ENCODE measurements around the gene ATXN3.

The ATXN3 gene

DNA sequence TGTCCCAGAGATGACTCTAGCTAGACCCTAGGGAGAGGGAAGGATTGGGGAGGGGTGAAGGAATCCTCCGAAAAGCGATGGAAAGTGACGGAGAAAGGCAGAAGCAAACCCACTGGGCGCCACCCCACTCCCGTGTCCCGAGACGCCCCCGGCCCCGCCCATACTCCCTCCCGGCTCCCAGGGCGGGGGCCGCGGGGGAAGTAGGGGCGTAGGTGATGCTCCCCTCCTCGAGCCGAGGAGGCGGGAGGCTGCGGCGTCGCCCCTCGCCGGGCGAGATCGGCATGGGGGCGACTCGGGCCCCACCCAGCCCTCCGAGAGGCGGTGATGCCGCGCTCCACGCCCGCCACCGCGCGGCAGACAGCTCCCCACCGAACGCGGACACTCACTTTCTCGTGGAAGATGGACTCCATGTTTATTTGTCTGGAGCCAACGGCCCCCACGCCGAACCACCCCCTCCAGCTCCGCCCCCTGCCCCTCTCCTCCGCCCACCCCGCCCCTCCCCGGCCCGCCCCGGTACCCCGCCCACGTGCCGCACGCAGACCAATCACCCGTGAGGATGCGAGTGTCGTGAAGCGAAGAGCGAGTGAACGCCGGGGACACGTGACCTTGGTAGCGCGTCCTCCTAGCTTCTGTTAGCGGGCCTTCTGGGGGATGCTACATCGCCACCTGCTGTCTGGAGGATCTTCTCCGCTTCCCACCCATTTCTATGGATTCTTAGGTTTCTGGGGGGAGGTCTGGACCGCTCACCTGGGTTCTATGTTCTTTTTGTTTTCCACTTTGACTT is at the start of gene ATXN3:
TSS of gene ATXN3 (minus strand) at position 440 of the 784 bp plus-strand sequence. CDS start at position 410, 30 bp downstream.
- Histone ChIP-seq H4K20me1 (ENCODE audit: insufficient read depth) (no peaks in the 10 kb centered on the region), H3K4me3 (IDR thresholded peaks at IDR 0.05; ENCODE audit: insufficient read depth, low read depth, low read length) (no peak within 1 kb of the TSS), H3K4me2 (peak within 1 kb of the TSS; percentile 57), H3K4me1 (ENCODE audit: low read depth, poor library complexity, severe bottlenecking) (peaks cover 2% of the 10 kb centered on the region), H3K27ac (peak within 1 kb of the TSS; percentile 24; the same call in 1 of the 2 replicates), H2AFZ (ENCODE audit: low read depth) (peak within 1 kb of the TSS; percentile 75), H3K27me3 (ENCODE audit: insufficient read depth, low read depth) (no peaks in the 10 kb centered on the region), H3K36me3 (ENCODE audit: insufficient read depth) (no peaks in the 10 kb centered on the region), H3K9ac (peak within 1 kb of the TSS; percentile 30; the same call in 1 of the 2 replicates), H3K79me2 (ENCODE audit: insufficient read depth, low read depth) (peaks cover 24% of the 10 kb centered on the region; the same call in 1 of the 2 replicates)
- peak; percentile 49; the same call in 1 of the 2 replicates for TF ChIP-seq CTCF (conservative IDR thresholded peaks at IDR 0.05; ENCODE audit: low read depth, low read length)

GRCh38 chr14:92154283-92154942 is 48.0 kb upstream of the ATXN3 start:
- Histone ChIP-seq H3K36me3 (ENCODE audit: insufficient read depth) (no peaks in the 10 kb centered on the region), H3K4me1 (ENCODE audit: low read depth, poor library complexity, severe bottlenecking) (no peaks in the 10 kb centered on the region), H3K9ac (no peak overlapping the region)

DNA sequence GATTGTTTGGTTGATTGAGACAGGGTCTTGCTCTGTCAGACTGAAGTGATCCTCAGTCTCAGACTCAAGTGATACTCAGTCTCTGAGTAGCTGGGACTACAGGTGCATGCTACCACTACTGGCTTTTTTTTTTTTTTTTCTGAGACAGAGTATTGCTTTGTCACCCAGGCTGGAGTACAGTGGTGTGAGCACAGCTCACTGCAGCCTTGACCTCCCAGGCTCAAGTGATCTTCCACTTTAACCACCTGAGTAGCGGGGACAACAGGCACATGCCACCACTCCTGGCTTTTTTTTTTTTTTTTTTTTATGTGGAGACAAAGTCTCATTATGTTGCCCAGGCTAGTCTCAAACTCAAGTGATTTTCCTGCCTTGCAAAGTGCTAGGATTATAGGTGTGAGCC is 47.2 kb upstream of the ATXN3 start:
- Histone ChIP-seq H2AFZ (ENCODE audit: low read depth) (no peak overlapping the region), H3K9ac (no peak overlapping the region), H3K4me3 (IDR thresholded peaks at IDR 0.05; ENCODE audit: insufficient read depth, low read depth, low read length) (no peak overlapping the region), H3K36me3 (ENCODE audit: insufficient read depth) (no peaks in the 10 kb centered on the region), H4K20me1 (ENCODE audit: insufficient read depth) (no peaks in the 10 kb centered on the region), H3K27me3 (ENCODE audit: insufficient read depth, low read depth) (no peaks in the 10 kb centered on the region), H3K27ac (no peak overlapping the region), H3K4me1 (ENCODE audit: low read depth, poor library complexity, severe bottlenecking) (no peaks in the 10 kb centered on the region), H3K4me2 (no peak overlapping the region), H3K79me2 (ENCODE audit: insufficient read depth, low read depth) (no peaks in the 10 kb centered on the region)
- no peak for TF ChIP-seq CTCF (conservative IDR thresholded peaks at IDR 0.05; ENCODE audit: low read depth, low read length)

More at GRCh38 chr14:92154283-92154942, 48.0 kb upstream of the ATXN3 start:
- Histone ChIP-seq H3K4me3 (IDR thresholded peaks at IDR 0.05; ENCODE audit: insufficient read depth, low read depth, low read length) (no peak overlapping the region), H4K20me1 (ENCODE audit: insufficient read depth) (no peaks in the 10 kb centered on the region), H3K4me2 (no peak overlapping the region), H3K27ac (no peak overlapping the region), H3K79me2 (ENCODE audit: insufficient read depth, low read depth) (no peaks in the 10 kb centered on the region), H3K27me3 (ENCODE audit: insufficient read depth, low read depth) (no peaks in the 10 kb centered on the region), H2AFZ (ENCODE audit: low read depth) (no peak overlapping the region)
- no peak for TF ChIP-seq CTCF (conservative IDR thresholded peaks at IDR 0.05; ENCODE audit: low read depth, low read length)

DNA sequence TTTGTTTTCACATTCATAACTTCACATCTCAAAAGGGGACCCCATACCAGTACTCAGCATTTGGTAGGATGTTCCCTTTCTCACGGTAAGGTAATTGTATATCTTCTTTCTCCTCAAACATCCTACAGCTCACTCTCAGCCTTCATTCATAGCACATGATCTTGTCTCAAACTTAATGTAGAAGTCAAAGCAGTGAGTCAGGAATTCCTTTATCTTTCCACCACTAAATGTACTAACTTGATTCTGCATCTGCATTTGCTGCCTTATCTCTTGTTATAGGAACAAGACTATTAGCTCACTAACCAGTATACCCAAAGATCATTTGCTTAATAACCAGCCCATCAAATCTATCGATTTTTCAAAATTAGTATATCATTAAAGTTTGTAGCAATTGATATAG is 38.3 kb upstream of the ATXN3 start:
- Histone ChIP-seq H3K36me3 (ENCODE audit: insufficient read depth) (no peaks in the 10 kb centered on the region), H3K79me2 (ENCODE audit: insufficient read depth, low read depth) (no peaks in the 10 kb centered on the region), H3K4me3 (IDR thresholded peaks at IDR 0.05; ENCODE audit: insufficient read depth, low read depth, low read length) (no peak overlapping the region), H3K4me1 (ENCODE audit: low read depth, poor library complexity, severe bottlenecking) (no peaks in the 10 kb centered on the region), H4K20me1 (ENCODE audit: insufficient read depth) (no peaks in the 10 kb centered on the region), H3K9ac (no peak overlapping the region), H3K27me3 (ENCODE audit: insufficient read depth, low read depth) (no peaks in the 10 kb centered on the region), H2AFZ (ENCODE audit: low read depth) (no peak overlapping the region), H3K4me2 (no peak overlapping the region), H3K27ac (no peak overlapping the region)
- no peak for TF ChIP-seq CTCF (conservative IDR thresholded peaks at IDR 0.05; ENCODE audit: low read depth, low read length)

All from KMS-11 (cell line).